GM19452 (cell line): ENCODE measurements around the gene LYPD3.
"Not testable (repeated sequence)": the region's sequence is repeated elsewhere in the genome, so short reads cannot be mapped to it uniquely, and the experiment has no call there.

ENCODE experiments used
- ATAC-seq: cut with Tn5 transposase; IDR thresholded peaks from one replicate; pipeline ENCODE4 v1.9.1; 2021; ENCODE audit not compliant: unreplicated experiment

LYPD3 gene

GRCh38 chr19:43462785-43463380 lies 2.5 kb downstream of the LYPD3 start:
- no peak for ATAC-seq

- no peak for ATAC-seq
Observed at GRCh38 chr19:43462383-43462782, 3.0 kb downstream of the LYPD3 start.

GRCh38 chr19:43461303-43461702 lies 4.1 kb downstream of the LYPD3 start:
- no peak for ATAC-seq

- no peak for ATAC-seq
Observed at GRCh38 chr19:43460362-43461016, 4.9 kb downstream of the LYPD3 start.

- ATAC-seq = no peak
Observed at GRCh38 chr19:43457809-43458208, 7.6 kb downstream of the LYPD3 start.

GRCh38 chr19:43455321-43456113 lies 9.9 kb downstream of the LYPD3 start:
- ATAC-seq = no peak

GRCh38 chr19:43454031-43454430 lies 11.4 kb downstream of the LYPD3 start:
- ATAC-seq = no peak

GRCh38 chr19:43452582-43452981 lies 12.8 kb downstream of the LYPD3 start:
- no peak for ATAC-seq

- no peak for ATAC-seq
Observed at GRCh38 chr19:43450545-43450997, 14.8 kb downstream of the LYPD3 start.

- ATAC-seq = no peak
Observed at GRCh38 chr19:43447655-43448054, 17.8 kb downstream of the LYPD3 start.

- ATAC-seq = no peak
Observed at GRCh38 chr19:43446746-43447489, 18.5 kb downstream of the LYPD3 start.

GRCh38 chr19:43445426-43445825 lies 20.0 kb downstream of the LYPD3 start:
- no peak for ATAC-seq

- no peak for ATAC-seq
Observed at GRCh38 chr19:43444531-43445287, 20.7 kb downstream of the LYPD3 start.

GRCh38 chr19:43444091-43444490 lies 21.3 kb downstream of the LYPD3 start:
- not testable (repeated sequence) for ATAC-seq

GRCh38 chr19:43441716-43442115 lies 23.7 kb downstream of the LYPD3 start:
- ATAC-seq = no peak

GRCh38 chr19:43439709-43440063 lies 25.7 kb downstream of the LYPD3 start:
- no peak for ATAC-seq

- ATAC-seq = no peak
Observed at GRCh38 chr19:43439032-43439708, 26.2 kb downstream of the LYPD3 start.

- no peak for ATAC-seq
Observed at GRCh38 chr19:43438291-43439031, 26.9 kb downstream of the LYPD3 start.

- no peak for ATAC-seq
Observed at GRCh38 chr19:43437712-43438111, 27.7 kb downstream of the LYPD3 start.
